ENCODE results near the gene METTL6. TPM values are rescaled to one million over a fixed set of nuclear protein-coding genes. Genes with fewer than 3 reads are reported as not detected.
"Not testable (repeated sequence)": the region's sequence is repeated elsewhere in the genome, so short reads cannot be mapped to it uniquely, and the experiment has no call there.

METTL6 gene
- total RNA-seq, 1 donor = 9.7 TPM

- Histone ChIP-seq H3K4me3 (ENCODE audit: low read length) (no peak overlapping the region), H3K4me1 (ENCODE audit: insufficient read depth, low read length) (peaks cover 22% of the 10 kb centered on the region), H3K9me3 (ENCODE audit: low read depth, low read length) (no peaks in the 10 kb centered on the region), H3K27me3 (ENCODE audit: insufficient read depth, low read length) (no peaks in the 10 kb centered on the region)
These were observed 27.4 kb downstream of the METTL6 start for GRCh38 chr3:15399970-15400369.

- H3K27me3 ChIP-seq (ENCODE audit: insufficient read depth, low read length); H3K4me3 ChIP-seq (ENCODE audit: low read length); H3K9me3 ChIP-seq (ENCODE audit: low read depth, low read length); H3K4me1 ChIP-seq (ENCODE audit: insufficient read depth, low read length): not testable (repeated sequence)
These were observed 28.6 kb downstream of the METTL6 start for GRCh38 chr3:15398731-15399133.

GRCh38 chr3:15393252-15393651 lies 34.1 kb downstream of the METTL6 start:
- not testable (repeated sequence) for H3K4me1 ChIP-seq (ENCODE audit: insufficient read depth, low read length); H3K9me3 ChIP-seq (ENCODE audit: low read depth, low read length); H3K4me3 ChIP-seq (ENCODE audit: low read length); H3K27me3 ChIP-seq (ENCODE audit: insufficient read depth, low read length)

- Histone ChIP-seq H3K27me3 (ENCODE audit: insufficient read depth, low read length) (no peaks in the 10 kb centered on the region), H3K4me1 (ENCODE audit: insufficient read depth, low read length) (peaks cover 17% of the 10 kb centered on the region), H3K4me3 (ENCODE audit: low read length) (no peak overlapping the region), H3K9me3 (ENCODE audit: low read depth, low read length) (no peaks in the 10 kb centered on the region)
These were observed 36.3 kb downstream of the METTL6 start for GRCh38 chr3:15391007-15391406.

- Histone ChIP-seq H3K4me3 (ENCODE audit: low read length) (no peak overlapping the region), H3K27me3 (ENCODE audit: insufficient read depth, low read length) (no peaks in the 10 kb centered on the region), H3K4me1 (ENCODE audit: insufficient read depth, low read length) (peaks cover 22% of the 10 kb centered on the region), H3K9me3 (ENCODE audit: low read depth, low read length) (no peaks in the 10 kb centered on the region)
These were observed 36.9 kb downstream of the METTL6 start for GRCh38 chr3:15390460-15390859.

GRCh38 chr3:15388335-15388734 lies 39.0 kb downstream of the METTL6 start:
- H3K9me3 ChIP-seq (ENCODE audit: low read depth, low read length) = not testable (repeated sequence)

GRCh38 chr3:15387735-15388134 lies 39.6 kb downstream of the METTL6 start:
- Histone ChIP-seq H3K9me3 (ENCODE audit: low read depth, low read length) (no peaks in the 10 kb centered on the region), H3K4me3 (ENCODE audit: low read length) (no peak overlapping the region), H3K4me1 (ENCODE audit: insufficient read depth, low read length) (peaks cover 35% of the 10 kb centered on the region), H3K27me3 (ENCODE audit: insufficient read depth, low read length) (no peaks in the 10 kb centered on the region)

More at GRCh38 chr3:15388335-15388734, 39.0 kb downstream of the METTL6 start:
- peaks cover 35% of the 10 kb centered on the region for H3K4me1 ChIP-seq (ENCODE audit: insufficient read depth, low read length)
- not testable (repeated sequence) for H3K27me3 ChIP-seq (ENCODE audit: insufficient read depth, low read length); H3K4me3 ChIP-seq (ENCODE audit: low read length)

- Histone ChIP-seq H3K4me1 (ENCODE audit: insufficient read depth, low read length) (peaks cover 35% of the 10 kb centered on the region), H3K27me3 (ENCODE audit: insufficient read depth, low read length) (no peaks in the 10 kb centered on the region), H3K9me3 (ENCODE audit: low read depth, low read length) (no peaks in the 10 kb centered on the region), H3K4me3 (ENCODE audit: low read length) (no peak overlapping the region)
These were observed 40.2 kb downstream of the METTL6 start for GRCh38 chr3:15387171-15387581.

GRCh38 chr3:15386654-15386955 lies 40.7 kb downstream of the METTL6 start:
- not testable (repeated sequence) for H3K9me3 ChIP-seq (ENCODE audit: low read depth, low read length); H3K4me3 ChIP-seq (ENCODE audit: low read length); H3K27me3 ChIP-seq (ENCODE audit: insufficient read depth, low read length)
- peaks cover 35% of the 10 kb centered on the region for H3K4me1 ChIP-seq (ENCODE audit: insufficient read depth, low read length)

- Histone ChIP-seq H3K4me3 (ENCODE audit: low read length) (no peak overlapping the region), H3K4me1 (ENCODE audit: insufficient read depth, low read length) (peaks cover 35% of the 10 kb centered on the region), H3K27me3 (ENCODE audit: insufficient read depth, low read length) (no peaks in the 10 kb centered on the region), H3K9me3 (ENCODE audit: low read depth, low read length) (no peaks in the 10 kb centered on the region)
These were observed 41.3 kb downstream of the METTL6 start for GRCh38 chr3:15385901-15386653.

GRCh38 chr3:15385238-15385695 lies 42.1 kb downstream of the METTL6 start:
- H3K27me3 ChIP-seq (ENCODE audit: insufficient read depth, low read length); H3K9me3 ChIP-seq (ENCODE audit: low read depth, low read length); H3K4me3 ChIP-seq (ENCODE audit: low read length): not testable (repeated sequence)
- H3K4me1 ChIP-seq (ENCODE audit: insufficient read depth, low read length) = peaks cover 35% of the 10 kb centered on the region

GRCh38 chr3:15384510-15385237 lies 42.7 kb downstream of the METTL6 start:
- H3K4me3 ChIP-seq (ENCODE audit: low read length) = no peak overlapping the region
- no peaks in the 10 kb centered on the region for H3K9me3 ChIP-seq (ENCODE audit: low read depth, low read length)
- H3K4me1 ChIP-seq (ENCODE audit: insufficient read depth, low read length) = peaks cover 35% of the 10 kb centered on the region
- H3K27me3 ChIP-seq (ENCODE audit: insufficient read depth, low read length) = no peaks in the 10 kb centered on the region

GRCh38 chr3:15382405-15382923 lies 44.9 kb downstream of the METTL6 start:
- no peaks in the 10 kb centered on the region for H3K9me3 ChIP-seq (ENCODE audit: low read depth, low read length)
- no peak overlapping the region for H3K4me3 ChIP-seq (ENCODE audit: low read length)
- H3K27me3 ChIP-seq (ENCODE audit: insufficient read depth, low read length) = no peaks in the 10 kb centered on the region
- peaks cover 39% of the 10 kb centered on the region for H3K4me1 ChIP-seq (ENCODE audit: insufficient read depth, low read length)

GRCh38 chr3:15380980-15381890 lies 46.1 kb downstream of the METTL6 start:
- Histone ChIP-seq H3K9me3 (ENCODE audit: low read depth, low read length) (no peaks in the 10 kb centered on the region), H3K4me1 (ENCODE audit: insufficient read depth, low read length) (peaks cover 29% of the 10 kb centered on the region)

More at GRCh38 chr3:15380980-15381890, 46.1 kb downstream of the METTL6 start:
- Histone ChIP-seq H3K27me3 (ENCODE audit: insufficient read depth, low read length) (no peaks in the 10 kb centered on the region), H3K4me3 (ENCODE audit: low read length) (no peak overlapping the region)
